Tongue (tissue), 2 donors: ENCODE results near the gene BCO2. TPM values are rescaled to one million over a fixed set of nuclear protein-coding genes. Genes with fewer than 3 reads are reported as not detected.
"Not testable (repeated sequence)": the region's sequence is repeated elsewhere in the genome, so short reads cannot be mapped to it uniquely, and the experiment has no call there.

Experiments
- DNase-seq: peaks from one replicate; pipeline ENCODE4 v3.0.0-alpha.2; 2015
- total RNA-seq: library from RNA; depleted of rRNA; stranded (reverse); fragments of >200 nt; gene quantifications from one replicate; pipeline ENCODE4 v1.2.3, GENCODE V29; 2014

BCO2 gene, protein sequence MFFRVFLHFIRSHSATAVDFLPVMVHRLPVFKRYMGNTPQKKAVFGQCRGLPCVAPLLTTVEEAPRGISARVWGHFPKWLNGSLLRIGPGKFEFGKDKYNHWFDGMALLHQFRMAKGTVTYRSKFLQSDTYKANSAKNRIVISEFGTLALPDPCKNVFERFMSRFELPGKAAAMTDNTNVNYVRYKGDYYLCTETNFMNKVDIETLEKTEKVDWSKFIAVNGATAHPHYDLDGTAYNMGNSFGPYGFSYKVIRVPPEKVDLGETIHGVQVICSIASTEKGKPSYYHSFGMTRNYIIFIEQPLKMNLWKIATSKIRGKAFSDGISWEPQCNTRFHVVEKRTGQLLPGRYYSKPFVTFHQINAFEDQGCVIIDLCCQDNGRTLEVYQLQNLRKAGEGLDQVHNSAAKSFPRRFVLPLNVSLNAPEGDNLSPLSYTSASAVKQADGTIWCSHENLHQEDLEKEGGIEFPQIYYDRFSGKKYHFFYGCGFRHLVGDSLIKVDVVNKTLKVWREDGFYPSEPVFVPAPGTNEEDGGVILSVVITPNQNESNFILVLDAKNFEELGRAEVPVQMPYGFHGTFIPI
- total RNA-seq = 21.1 TPM

DNA sequence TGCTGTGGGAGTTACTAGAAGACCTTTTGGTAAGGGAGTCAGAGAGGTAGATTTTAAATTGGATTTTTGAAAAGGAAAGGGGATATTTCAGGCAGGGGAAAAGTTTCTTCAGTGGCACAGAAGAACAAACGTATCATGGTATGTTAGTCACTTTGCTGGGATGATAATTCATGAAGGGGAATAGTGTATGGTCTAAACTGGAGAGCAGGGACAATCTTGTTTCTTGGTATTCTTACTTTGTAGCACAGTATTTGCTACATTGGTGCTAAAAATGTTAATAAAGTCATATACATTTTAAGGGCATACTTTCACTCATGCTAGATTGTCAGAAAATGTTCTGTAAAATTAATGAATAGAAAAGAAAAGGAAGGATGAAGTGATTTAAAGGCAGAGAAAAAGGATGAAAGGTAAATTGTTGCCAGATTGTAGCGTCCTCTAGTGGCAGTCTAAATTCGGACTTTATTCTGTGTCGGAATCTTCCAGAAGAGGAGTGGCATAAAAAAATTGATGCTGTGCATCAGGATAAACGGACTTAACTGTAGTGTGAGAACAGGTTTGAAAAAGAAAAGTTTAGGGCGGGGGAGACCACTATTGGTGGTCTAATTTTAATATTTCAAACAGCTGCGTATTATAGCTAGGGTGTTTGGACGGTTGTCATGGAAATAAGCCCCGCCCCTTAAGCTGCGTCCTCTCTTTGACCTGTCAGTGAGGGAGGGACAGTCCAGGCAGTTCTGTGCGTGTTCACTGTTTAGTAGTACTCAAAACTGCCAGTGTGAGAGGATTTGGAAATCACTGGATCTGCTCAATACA, at the start of gene BCO2:
Gene BCO2 (plus strand): TSS at position 724 of the 810 bp plus-strand sequence. CDS start 90 bp downstream, outside the sequence.
- DNase-seq = peak; percentile 96

DNA sequence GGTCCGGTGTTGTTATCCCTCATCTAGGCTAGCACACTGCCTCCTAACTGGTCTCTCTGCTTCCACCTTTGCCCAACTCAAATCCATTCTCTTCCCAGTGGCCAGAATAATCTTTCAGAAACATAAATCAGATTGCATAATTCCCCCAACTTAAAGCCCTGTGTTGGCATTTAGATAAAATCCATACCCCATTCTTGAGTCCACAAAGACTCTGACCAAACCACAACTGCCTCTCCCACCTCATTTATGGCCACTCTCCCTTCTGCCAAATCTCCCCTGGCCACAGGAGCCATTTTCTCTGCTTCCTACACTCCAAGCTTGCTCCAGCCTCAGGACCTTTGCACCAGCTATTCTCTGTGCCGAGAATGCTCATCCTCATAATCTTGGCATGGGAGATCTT, 48.3 kb upstream of the BCO2 start:
- no peak for DNase-seq

DNA sequence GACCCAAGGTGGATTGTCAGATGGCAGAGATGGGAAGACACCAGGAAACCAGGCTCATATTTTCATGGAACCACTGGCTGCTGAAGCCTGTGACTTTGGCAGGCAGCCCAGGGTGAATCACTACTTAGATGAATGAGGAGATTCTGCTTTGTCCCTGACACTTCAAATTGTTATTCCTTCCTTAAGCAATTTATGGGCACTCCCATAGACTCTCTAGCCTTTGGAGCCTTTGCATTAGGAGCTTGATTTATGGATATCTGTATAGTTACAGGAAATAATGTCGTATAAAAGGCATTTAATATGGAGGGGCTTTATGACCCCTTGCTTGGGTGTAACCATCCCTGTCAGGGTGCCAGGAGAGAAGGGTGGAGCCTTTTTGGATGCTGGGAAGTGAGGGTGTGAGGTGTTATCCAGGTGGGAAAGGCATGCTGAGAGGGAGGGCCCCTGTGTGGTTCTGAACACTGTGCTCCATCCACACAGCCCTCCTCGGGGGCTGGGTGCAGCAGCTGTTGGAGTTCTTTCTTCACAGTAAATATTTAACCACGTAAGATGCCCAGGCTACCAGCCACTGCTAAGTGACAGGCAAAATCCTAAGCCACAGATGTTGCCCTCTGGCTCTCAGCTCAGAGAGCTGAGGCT, 46.7 kb upstream of the BCO2 start:
- DNase-seq = peak; percentile 32

DNA sequence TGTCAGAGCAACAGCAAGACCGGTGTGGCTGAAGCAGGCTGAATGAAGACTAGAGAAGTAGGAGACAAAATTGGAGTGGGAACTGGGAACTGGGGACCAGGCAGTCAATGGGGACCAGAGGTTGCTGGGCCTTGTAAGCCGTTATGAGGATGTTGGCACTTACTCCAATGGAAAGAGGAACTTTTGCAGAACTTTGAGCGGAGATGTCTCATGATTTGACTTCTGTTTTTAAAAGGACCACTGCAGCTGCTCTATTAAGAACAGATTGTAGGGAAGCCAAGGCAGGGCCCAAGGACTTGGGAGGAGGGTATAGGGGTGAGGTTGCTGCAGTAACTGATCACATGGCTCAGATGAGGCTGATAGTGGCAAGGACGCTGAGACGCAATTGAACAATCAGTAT, 45.7 kb upstream of the BCO2 start:
- peak; percentile 5 for DNase-seq

DNA sequence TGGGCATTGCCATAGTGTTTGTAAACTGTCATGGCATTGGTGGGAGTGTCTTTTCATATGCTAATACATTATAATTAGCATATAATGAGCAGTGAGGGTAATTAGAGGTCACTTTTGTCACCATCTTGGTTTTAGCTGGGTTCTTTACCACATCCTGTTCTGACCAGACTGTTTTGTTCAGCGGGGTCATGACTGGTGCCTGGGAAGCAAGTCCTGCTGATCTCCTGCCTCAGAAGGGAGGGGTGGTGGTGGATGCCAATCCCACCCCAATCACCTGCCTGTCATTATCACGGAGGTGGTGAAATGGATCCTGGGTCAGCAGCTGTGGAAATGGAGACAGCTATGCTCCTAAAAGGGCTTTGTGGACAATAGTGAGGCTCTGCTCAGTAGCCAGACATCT, 42.6 kb upstream of the BCO2 start:
- DNase-seq = no peak

DNA sequence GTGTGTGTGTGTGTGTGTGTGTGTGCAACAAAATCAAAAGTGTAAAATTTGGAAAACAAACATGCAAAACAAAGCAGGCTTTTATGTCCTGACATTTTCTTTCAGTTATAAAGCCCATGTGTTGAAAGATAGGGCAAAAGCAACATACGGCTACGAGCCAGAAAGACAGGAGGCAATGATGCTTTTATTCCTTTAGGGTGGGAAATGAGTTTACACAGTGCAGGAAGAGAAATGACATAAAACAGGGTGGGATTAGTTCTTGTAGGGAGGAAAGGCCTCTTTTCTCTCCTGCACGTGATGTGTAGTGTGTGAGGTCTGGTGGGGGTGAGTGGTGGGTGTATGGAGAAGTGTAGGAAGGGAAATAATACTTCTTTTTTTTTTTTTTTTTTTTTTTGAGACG, 40.8 kb upstream of the BCO2 start:
- peak; percentile 35 for DNase-seq

DNA sequence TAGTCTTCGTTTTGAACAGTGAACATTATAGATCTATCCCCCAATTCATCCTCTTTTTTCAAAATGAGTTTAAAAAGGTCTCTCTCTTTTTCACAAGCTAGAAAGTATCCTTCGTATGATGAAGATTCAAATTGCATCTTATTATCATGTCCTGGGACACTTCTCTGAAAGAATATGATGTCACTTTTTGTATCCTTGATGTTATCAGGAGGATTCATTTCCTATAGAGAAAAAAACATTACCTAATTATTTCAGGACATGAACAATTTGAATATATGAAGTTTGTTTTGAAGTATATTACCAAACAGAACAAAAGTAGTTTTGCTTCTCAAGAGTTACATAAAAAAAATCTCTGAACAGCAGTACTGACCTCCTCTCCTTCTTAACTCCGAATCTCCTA, 31.7 kb upstream of the BCO2 start:
- DNase-seq = no peak

DNA sequence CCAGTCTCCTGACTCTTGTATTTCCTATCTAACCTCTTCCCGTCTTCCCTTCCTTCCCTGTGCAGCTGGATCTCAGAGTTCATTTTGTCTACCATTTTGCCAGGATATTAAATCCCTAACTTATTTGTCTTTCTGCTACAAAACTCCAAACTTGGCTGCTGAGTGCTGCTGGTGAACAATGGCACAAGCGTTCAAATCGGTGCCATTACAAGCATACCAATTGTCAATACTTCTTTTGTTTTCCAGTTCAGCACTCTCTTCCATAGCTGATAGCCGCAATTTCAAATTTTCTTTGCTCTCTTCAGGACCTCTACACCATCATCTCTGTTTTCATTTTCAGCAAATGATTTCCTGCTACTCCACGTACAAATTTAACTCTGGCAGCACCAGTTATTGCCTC, 24.8 kb upstream of the BCO2 start:
- no peak for DNase-seq

DNA sequence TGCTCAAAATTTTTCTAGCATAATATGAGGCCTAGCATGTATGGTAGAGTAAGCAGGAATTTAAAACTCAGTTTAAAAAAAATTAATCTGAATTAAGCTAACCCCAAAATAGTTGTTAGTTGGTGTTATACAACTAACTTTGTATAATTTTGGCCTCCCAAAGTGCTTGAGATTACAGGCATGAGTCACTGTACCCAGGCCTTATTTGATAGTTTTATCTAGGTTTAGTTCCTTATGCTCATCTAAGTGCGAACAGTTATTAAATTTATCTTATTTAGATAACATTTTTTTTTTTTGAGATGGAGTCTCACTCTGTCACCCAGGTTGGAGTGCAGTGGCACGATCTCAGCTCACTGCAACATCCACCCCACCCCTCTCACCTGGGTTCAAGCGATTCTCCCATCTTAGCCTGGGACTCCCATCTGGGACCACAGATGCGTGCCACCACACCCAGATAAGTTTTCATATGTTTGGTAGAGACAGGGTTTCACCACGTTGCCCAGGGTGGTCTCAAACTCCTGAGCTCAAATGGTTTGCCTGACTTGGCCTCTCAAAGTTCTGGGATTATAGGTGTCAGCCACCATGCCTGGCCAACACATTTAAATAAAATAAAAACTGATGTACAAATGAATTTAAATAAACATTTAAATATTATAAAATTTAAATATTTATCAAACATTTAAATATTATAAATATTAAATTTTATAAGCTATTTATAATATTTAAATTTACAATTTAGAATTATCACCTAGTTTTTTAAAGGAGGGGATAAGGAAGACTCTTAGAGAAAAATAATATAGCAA, 19.0 kb upstream of the BCO2 start:
- DNase-seq = no peak

DNA sequence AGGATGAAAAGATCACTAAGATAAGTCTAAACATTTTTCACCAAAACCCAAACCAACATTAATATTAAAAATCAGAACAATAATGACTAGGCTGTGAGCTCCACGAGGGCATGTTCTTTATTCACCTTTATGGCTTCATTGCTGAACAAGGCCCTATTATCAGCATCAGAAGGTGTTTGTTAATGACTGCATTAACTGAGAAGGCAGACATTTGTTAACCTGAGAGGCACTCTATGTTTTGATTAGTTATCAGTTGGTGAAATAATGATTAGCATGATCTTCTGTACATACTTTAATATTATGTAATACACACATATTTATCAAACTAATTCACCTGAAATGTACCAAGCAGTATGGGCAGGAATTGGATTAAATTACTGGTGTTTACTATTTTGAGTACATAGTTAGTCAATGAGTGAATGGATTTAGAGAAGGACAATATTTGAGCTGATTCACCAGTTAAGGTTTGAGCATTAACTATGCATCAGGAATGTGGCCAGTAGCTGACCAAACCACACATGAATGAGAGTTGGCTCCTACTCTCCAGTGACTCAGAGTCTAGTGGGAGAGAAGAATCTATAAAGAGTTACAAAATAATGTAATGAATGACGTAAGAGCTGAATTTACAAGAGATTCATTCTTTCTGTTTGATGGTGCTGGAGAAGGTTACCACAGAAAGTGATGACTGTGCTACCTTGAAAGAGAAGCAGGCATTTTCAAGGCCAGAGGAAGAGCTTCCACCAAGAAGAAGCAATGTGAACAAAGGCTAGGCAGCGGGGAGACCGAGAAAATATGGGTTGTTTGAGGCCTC, 18.2 kb upstream of the BCO2 start:
- DNase-seq = no peak

DNA sequence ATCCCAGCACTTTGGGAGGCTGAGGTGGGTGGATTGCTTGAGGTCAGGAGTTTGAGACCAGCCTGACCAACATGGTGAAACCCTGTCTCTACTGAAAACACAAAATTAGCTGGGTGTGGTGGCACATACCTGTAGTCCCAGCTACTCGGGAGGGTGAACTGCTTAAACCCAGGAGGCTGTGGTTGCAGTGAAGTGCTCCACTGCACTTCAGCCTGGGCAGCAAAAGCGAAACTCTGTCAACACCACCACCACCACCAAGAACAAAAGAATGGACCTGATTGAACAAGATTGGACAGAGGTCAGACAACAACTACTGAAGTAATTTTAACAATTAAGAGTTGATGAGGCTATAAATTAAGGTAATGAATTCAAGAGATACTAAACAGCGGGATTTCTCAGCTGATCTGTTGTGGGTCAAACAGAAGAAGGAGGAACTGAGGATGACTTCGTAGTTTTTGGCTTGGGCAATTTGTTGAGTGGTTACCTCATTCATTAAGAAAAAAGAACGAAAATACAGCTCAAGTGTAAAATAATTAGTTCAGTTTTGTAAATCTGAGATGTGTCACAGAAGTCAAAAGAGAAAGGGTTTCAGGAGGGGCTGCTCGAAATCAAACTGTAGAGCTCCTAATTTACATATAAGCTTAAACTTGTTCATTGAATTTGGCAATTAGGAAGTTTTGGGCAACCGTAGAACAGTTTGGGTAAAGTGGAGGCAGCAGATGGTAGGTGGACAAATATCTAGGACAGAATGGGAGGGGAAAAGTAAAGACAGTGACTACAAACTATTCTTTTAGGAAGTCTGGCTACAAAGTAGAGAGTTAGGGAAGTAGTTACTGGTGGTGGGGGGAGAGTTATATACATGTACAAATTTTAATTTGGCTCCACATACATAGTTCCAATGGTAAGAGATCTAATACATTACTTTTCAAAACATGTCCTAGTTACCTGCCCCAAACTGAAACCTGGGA, 15.9 kb upstream of the BCO2 start:
- DNase-seq = no peak

DNA sequence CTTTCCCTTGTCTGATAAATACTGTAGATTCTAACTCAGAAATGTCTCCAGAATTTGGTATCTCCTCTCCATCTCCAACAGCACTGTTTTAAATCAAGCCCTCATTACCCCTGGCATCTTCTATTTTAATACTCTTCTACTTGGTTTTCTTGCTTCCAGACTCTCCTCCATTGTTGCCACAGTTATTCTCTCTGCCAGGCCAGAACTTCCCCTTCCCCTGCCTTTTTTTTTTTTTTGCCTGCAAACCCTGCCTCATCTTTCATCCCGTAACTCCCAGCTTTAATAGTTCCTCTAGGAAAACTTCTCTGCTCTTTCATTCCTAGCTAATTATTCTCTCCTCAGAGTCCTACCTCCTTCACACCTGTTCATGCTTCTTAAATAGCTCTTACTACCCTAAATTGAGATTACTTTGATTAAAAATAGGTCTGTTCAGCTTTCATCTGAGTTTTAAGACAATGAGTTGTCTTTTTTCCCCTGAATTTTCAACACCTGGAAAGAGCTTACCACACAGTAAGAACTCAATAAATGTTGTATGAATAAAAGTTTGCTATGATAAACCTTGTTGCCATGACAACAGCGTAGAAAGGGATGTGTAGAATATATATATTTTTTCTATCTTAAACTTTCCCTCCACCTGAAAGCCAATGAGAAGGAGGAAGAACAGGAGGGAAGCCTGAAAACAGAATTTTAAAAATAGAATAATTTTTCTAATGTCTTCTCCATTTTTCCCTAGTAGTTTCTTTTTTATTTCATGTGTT, 15.0 kb upstream of the BCO2 start:
- DNase-seq = no peak

DNA sequence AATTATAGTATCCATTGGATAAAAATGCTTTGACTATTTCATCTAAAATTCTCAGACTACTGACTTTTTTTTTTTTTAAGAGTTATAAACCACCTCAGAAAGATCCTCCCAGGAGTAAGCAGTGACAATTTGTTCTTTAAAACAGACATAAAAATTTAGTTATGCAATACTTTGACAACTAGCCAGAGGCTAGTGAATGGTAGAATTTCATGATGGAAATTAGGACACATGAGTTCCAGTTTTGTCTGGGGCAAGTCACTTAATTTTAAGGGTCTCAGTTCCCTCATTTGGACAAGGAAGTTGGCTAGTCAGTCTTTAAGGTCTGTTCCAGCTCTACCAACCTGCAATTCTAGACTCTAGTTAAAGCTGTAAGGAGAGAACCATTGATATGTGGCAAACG, 14.3 kb upstream of the BCO2 start:
- DNase-seq = no peak

DNA sequence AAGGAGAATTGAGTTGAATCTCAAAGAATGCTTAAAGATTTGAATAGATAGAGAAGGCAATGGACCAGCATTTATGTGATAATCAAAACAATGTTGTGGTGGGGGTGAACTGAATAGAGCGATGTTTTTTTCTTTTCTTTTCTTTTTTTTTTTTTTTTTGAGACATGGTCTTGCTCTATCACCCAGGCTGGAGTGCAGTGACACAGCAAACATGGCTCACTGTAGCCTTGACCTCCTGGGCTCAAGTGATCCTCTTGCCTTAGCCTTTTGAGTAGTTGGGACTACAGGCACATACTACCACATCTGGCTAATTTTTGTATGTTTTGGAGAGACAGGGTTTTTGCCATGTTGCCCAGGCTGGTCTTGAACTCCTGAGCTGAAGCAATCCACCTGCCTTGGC, 13.1 kb upstream of the BCO2 start:
- DNase-seq = not testable (repeated sequence)

DNA sequence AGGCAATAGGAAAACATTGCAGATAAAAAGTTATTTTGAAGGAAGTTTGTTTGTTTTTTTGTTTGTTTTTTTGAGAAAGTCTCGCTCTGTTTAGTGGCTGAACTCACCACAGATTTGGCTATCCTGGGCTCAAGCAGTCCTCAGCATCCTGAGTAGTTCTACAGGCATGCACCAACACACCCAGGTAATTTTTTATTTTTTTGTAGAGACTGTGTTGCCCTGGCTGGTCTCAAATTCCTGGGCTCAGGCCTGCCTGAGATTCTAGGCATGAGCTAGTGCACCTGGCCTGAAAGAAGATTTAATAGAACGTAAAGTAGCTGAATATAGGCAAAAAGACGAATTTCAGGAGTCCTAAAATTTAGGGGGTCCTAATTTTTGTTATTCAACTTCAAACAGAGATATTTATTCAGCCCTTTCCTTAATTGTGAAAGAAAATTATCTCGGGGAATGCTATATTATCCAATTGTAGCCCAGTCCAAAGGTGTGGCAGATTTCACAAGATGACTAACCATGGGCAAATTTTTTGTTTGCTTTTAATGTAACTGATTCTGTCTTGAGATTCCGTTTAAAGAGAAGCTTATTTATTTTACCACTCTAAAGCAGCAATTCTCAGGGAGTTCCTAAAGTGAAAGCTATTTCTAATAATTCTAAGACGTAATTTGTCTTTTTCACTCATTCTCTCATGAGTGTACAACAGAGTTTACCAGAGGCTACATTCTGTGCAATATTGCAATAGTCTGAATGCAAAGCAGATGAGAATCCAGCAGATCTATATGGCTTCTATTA, 12.4 kb upstream of the BCO2 start:
- no peak for DNase-seq

DNA sequence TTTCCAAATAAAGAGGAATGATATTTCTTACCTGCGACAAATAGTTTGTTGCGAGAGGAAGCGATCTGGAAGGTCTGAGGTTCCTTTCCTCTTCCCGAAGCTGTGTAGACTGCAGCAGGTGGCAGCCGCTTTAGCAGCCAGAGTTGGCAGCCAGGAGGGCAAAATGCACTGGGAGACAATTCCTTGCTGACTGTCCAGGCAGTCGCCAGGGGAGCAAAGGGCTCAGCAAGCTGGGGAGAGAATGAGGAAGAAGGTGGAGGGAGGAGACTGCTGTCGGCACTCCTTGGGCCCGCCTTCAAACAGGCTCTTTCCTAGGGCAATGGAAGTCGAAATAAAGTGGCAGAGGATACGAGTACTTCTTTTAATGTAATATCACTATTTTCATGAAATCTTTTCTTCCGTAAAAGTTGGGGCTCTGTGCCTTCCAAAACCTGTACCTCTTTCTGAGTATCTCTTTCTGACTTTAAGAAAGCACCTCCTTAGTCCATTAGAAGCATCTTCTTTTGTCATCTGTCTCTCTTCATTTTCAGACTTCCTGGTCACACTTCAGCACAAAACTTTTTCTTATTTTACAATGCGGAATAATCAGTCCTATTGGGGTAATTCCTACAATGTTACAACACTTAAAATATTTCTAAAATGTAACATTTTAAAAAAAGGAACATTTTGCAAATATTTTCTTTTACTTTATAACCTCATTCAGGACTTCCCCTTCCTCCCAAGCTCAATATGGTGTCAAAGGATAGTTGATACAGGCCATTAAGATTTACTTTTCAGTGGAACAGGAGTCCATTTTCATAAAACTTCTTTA, 11.2 kb upstream of the BCO2 start, which contains the start of gene IL18:
Gene IL18 (minus strand): TSS at position 220 of the 811 bp plus-strand sequence. CDS start 9,041 bp downstream, outside the sequence.
- DNase-seq = no peak

DNA sequence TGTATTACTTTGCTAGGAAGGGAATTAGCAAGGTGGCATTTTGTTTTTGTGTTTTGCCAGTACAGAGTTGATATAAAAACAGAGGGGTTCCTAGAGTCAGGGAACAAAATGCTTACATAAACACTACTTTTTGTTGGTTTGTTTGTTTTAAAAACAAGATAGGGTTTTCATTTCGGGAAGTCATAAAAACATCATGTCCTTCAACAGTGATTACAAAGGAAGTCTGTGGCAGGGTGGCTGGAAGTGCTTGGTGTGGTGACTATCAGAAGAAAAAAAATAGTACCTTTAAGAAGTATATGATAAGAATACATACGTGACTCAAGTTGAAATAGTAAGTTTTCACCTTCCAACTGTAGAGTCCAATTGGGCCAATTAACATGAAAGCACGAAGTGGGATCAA, 10.3 kb upstream of the BCO2 start:
- DNase-seq = no peak
